HCEC 1CT (cell line): ENCODE measurements around the gene DPEP1.
"Not testable (repeated sequence)": the region's sequence is repeated elsewhere in the genome, so short reads cannot be mapped to it uniquely, and the experiment has no call there.

Source experiments
- DNase-seq: peaks from one replicate; pipeline ENCODE4 v3.0.0-alpha.2; 2017

The DPEP1 gene

GRCh38 chr16:89621698-89622409 lies 8.4 kb downstream of the DPEP1 start:
- DNase-seq: no peak

GRCh38 chr16:89623511-89624261 lies 10.2 kb downstream of the DPEP1 start:
- no peak for DNase-seq

GRCh38 chr16:89624777-89625761 lies 11.6 kb downstream of the DPEP1 start:
- DNase-seq: no peak

GRCh38 chr16:89629827-89630610 lies 16.6 kb downstream of the DPEP1 start:
- DNase-seq: no peak

DNA sequence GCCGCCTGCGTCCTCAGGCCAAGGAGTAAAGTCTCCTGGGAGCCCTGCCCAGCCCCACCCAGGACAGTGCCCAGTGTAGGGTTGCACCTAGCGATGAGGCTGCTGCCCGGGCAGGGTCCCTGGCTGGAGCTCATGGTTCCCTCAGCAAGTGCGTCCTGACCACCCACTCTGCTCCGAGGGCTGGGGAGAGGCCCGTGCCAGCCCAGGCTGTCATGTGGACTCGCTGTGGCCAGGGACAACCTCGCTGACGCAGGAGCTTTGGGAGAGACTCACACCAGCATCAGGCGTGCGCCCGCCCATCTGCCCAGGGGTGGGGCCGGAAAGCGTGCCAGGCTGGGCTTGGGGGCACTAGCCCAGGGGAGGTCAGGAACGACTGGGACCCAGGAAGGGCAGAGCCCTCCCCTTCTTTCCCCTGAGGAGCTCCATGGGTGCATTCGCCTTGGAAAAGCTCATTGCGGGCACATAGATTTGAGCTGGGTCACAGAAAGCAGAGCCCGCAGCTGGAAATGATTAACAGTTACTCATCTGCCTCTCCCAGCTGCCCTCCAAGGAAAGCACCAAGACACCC lies 19.7 kb downstream of the DPEP1 start:
- peak; percentile 86 for DNase-seq

DNA sequence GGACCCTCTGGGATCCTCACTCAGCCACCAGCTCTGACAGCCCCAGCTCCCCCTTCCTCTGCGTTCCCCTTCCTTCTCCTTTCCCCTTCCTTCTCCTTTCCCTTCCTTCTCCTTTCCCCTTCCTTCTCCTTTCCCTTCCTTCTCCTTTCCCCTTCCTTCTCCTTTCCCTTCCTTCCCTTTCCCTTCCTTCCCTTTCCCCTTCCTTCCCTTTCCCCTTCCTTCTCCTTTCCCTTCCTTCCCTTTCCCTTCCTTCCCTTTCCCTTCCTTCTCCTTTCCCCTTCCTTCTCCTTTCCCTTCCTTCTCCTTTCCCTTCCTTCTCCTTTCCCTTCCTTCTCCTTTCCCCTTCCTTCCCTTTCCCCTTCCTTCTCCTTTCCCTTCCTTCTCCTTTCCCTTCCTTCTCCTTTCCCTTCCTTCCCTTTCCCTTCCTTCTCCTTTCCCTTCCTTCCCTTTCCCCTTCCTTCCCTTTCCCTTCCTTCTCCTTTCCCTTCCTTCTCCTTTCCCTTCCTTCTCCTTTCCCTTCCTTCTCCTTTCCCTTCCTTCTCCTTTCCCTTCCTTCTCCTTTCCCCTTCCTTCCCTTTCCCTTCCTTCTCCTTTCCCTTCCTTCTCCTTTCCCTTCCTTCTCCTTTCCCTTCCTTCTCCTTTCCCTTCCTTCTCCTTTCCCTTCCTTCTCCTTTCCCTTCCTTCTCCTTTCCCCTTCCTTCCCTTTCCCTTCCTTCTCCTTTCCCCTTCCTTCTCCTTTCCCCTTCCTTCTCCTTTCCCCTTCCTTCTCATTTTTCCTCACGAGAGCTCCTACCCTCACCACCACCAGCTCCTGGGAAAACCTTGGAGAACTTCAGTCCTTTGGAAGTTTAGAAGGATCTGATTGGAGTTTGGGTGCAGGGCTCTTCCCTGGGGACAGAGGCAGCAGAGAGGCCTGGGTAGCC lies 21.3 kb downstream of the DPEP1 start:
- DNase-seq: not testable (repeated sequence)

- DNase-seq: no peak
Observed at GRCh38 chr16:89636663-89637062, 23.2 kb downstream of the DPEP1 start.

DNA sequence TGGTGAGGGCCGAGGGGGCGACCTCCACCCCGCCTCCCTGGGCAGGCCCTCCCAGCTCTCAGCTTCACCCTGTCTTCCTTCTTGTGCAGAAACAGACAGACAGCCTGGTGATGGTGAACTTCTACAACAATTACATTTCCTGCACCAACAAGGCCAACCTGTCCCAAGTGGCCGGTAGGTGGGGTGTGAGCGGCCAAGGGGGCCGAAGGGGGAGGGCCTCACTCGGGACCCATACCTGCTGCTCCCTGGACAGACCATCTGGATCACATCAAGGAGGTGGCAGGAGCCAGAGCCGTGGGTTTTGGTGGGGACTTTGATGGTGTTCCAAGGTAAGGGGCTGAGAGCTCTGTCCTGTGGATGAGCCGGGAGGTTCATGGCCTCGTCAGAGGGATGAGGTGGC lies 23.9 kb downstream of the DPEP1 start:
- no peak for DNase-seq

DNA sequence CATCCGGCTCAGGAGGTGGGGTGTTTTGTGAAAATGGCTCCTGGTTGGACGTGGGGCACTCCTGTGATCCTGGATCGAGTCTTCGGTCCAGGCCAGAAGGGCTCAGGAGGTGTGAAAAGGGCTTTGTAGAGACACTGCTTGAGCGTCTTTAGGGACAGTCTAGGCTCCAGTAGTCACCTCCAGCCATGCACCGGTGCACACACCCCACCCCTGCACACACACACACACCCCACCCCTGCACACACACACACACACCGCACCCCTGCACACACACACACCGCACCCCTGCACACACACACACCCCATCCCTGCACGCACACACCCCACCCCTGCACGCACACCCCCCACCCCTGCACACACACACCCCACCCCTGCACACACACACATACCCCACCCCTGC lies 25.0 kb downstream of the DPEP1 start:
- DNase-seq: no peak

- DNase-seq: no peak
Observed at GRCh38 chr16:89639385-89639784, 25.9 kb downstream of the DPEP1 start.

DNA sequence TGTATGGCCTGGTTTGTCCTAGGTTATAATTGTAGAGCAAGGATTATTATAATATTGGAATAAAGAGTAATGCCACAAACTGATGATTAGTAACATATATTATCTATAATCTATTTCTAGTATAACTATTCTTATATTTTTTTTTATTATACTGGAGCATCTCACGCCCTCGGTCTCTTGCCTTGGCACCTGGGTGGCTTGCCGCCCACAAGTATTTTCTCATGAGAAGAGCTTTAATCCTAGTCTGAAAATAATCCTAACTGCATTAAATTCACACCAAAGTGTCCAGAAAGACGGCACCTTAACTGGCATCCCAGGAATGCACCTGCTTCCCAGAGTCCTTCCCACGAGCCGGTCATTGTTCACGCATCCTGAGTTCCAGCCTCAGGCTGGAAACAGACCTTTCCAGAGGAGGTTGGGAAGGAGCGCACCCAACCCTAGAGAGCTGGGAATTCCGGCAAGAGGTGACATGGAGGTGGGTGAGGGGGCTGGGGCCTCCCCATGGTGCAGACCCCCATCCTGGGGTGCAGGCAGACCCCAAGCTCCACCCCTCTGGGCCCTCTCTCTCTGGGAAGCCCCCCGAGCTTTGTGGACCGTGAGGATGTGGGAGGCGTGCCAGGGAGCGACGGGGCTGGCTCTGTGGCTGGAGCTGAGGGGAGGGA lies 28.1 kb downstream of the DPEP1 start:
- no peak for DNase-seq

GRCh38 chr16:89642574-89642973 lies 29.1 kb downstream of the DPEP1 start:
- no peak for DNase-seq

DNA sequence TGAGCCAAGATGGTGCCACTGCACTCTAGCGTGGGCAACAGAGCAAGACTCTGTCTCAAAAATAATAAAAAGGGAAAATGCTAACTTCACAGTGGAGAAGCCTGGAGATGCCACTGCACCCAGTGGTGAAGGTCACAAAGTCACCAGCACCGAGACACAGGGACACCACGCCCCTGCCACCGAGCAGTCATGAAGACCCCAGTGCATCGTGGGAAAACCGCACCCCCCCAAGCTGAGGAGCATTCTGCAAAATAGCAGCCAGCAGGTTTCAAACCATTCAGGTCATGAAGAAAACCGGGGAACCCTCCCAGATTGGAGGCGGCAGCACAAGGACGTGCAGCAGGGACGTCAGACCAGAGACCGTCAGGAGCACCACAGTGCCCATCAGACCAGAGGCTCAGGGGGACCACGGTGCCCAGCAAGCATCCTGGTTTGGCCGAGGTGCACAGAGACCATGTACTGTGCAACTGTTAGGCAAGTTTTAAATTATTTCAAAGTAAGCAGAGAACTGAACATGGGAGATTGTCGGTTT lies 30.4 kb downstream of the DPEP1 start:
- DNase-seq: no peak

DNA sequence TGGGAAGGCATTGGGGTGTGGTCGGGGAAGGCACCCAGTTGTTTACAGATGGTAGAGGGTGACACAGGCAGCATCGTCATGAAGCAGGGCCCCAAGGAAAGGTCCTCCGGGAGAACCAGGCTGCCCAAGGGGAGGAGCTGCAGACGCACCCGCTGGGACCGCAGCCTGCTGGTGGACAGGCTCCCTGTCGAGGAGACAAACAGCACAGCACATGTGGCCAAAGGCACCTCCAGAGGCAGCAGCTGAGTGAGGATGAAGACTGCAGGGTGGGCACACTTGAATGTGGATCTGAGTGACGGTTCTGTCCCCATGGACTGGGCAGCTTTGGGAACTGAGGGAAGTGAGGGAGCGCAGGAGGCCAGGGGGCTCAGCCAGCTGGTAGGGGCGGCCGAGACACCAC lies 31.7 kb downstream of the DPEP1 start:
- no peak for DNase-seq

DNA sequence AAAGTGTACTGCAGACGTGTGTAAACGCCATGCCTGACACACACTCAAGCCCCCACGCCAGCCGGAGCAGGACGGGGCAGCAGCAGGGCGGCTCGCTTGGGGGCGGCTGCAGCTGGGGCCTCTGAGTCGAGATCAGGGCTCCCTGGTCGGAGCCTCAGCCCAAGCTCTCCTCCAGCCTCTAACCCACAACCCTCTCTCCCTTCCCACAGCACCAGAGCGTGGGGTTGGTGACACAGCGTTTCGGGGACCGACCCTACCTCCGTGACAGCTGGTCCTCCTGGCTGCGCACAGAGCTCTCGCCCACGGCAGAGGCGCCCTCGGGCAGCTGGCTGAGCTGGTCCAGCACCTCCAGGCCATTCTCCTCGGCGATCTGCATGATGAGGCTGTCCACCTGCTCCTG lies 32.8 kb downstream of the DPEP1 start:
- no peak for DNase-seq

DNA sequence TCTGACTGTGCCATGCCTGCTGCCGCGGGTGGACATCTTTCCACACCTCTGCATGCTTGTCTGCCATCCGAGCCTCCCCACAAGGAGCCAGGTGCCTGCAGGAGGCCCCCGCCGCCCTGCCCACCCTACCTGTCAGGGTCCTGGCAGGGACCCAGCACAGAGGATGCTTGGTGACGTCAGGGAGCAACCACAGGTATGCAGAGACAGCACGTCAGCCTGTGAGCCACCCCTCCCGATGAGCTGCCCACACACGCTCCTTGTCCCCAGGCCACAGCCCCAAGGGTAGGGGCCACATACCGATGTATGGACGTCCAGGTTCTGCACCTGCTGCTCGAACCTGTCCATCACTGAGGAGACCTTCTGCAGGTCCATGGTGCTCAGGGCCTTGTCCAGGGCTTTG lies 33.5 kb downstream of the DPEP1 start:
- no peak for DNase-seq

DNA sequence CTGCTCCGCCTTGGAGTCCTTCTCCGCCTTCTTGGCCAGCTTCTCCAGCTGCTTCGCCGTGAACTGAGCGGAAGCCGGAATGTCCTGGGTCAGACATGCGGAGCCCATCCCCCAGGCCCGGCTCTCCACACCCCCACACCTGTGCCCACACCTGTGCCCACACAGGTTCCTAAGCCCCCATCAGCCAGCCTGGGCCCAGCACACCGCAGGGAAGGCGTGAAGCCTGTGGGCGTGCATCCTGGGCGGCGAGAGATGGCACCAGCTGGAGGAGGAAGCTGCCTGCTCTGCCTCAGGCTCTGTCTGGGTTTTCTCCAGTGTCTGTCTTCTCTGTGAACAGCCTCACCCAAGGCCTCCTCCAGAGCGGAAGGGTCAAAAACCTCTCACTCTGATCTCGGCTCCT lies 38.1 kb downstream of the DPEP1 start:
- no peak for DNase-seq

DNA sequence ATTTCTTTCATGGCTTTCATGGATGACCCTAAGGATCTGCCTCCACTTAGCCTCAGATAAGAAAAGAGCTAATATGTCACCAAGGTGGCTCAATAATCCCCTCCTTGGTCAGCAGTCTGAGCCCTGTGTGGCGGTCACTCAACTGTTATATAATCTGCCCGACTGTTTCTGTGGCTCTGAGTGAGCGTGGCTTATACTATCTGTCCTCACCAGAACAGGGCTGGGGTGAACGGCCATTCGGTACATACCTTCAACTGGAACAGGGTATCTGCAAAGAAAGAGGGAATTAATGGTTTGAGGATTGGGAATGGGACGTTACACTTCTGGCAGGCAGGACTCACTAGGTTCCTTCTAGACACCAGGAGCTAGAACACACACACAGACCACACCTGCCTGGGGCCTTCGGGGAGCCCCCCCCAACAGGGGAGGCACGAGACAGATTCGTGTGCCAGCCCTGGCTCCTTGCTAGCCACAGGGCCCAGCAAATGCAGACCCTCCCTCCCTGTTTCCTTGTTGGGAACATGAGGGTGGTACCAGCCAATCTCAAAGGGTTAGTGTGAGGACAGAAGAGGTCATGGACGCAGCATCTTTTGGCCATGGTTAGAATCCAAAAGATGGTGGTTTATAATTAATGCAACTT lies 40.3 kb downstream of the DPEP1 start:
- DNase-seq: no peak

DNA sequence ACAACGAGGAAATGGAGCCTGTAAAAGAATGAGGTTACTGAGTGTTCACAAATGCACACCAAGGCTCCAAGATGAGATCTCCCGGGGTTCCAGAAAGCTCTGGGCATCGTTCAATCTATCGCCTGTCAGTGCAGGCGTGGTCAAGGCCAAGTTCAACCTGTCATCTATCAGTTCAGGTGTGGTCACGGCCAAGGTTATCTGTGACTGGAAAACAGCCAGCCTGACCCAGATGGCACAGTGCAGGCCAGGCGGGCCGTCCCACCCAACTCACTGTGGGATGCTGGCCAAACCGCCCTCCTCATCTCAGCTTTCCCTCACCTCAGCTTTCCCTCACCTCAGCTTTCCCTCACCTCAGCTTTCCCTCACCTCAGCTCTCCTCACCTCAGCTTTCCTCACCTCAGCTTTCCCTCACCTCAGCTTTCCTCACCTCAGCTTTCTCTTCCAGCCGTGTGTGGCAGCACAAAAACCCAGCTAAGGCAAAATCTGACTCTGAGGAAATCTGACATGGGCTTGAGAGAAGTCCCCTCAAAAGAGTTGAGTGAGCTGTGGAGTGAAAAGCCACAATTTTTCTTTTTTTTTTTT lies 41.7 kb downstream of the DPEP1 start:
- DNase-seq: no peak
